GM12872 (cell line): Measurements from ENCODE around the gene CDK6.

Source experiments
- TF ChIP-seq, protein P1 (sequence below): IDR thresholded peaks from 3 replicates; pipeline ENCODE4 v1.5.1; 2011; ENCODE audit warnings: low read depth, mild to moderate bottlenecking, low read length, moderate library complexity; ENCODE audit not compliant: insufficient read depth

CDK6 gene

DNA sequence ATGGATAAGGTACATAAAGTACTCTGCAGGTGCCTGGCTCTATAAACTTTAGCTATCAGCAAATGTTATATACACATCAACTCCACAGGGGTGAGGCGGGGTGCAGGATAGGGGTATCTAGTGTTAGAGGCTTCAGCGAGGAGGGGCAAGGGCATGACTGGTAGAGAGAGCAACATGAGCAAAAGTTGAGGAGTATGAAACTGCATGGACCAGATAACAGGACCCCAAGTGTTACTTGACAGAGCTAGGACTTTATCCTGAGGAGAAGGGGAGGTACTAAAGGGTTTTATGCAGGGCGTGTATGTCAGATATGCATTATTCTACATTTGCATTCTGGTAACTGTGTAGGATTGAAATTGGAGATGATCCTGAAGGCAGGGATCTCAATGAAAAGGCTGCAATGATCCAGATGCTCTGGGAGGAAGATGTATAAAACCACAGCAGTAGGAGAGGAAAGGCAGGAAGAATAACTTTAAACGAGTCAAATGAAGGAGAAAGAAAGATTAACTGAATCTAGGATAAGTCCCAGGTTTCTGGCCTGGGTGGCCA lies 136.3 kb downstream of the CDK6 start:
- TF ChIP-seq, protein P1, sequence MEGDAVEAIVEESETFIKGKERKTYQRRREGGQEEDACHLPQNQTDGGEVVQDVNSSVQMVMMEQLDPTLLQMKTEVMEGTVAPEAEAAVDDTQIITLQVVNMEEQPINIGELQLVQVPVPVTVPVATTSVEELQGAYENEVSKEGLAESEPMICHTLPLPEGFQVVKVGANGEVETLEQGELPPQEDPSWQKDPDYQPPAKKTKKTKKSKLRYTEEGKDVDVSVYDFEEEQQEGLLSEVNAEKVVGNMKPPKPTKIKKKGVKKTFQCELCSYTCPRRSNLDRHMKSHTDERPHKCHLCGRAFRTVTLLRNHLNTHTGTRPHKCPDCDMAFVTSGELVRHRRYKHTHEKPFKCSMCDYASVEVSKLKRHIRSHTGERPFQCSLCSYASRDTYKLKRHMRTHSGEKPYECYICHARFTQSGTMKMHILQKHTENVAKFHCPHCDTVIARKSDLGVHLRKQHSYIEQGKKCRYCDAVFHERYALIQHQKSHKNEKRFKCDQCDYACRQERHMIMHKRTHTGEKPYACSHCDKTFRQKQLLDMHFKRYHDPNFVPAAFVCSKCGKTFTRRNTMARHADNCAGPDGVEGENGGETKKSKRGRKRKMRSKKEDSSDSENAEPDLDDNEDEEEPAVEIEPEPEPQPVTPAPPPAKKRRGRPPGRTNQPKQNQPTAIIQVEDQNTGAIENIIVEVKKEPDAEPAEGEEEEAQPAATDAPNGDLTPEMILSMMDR = no peak

DNA sequence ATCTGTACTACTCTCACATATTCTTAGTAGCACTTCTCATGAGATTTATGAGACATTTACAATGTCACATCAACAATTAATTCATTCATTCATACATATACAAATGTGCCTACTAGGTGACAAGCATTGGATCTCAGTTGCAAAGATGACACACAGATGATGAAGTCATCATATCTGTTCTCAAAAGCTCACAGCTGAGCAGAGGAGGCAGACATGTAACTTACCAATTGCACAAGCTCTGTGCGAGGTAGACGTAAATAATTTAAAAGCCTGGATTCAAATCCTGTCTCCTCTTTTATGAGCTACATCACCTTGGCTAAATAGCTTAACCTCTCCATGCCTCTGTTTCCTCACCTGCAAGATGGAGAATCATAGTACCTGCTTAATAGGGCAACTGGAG lies 136.8 kb downstream of the CDK6 start:
- TF ChIP-seq, protein P1 = no peak

DNA sequence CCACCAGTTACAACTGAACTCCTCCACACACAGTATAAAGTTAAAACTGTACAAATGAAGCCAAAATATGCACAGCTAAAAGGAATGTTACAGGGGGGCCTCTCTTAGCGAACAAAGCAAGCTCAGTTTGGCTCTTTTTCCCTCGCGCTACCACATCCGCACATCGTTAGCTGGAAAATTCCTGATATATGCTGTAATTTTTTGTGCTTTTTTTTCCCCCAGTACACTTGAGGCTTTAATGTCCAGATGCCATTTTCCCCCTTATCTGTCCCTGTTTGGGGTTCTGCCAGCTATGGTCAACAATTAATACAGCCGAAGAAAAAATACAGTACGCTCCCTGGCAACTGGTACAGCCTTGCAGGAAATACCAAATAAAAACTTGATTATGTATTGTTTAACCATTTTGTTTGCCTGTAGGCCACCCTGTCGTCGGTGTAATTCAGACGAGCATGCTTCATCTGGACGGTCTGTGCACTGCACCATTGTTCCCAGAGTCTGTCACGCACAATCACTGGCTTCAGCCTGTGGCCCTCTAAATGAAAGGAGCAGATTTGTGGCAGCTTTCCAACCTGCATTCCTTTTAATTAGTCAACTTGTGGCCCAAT lies 138.0 kb downstream of the CDK6 start:
- TF ChIP-seq, protein P1 = no peak

DNA sequence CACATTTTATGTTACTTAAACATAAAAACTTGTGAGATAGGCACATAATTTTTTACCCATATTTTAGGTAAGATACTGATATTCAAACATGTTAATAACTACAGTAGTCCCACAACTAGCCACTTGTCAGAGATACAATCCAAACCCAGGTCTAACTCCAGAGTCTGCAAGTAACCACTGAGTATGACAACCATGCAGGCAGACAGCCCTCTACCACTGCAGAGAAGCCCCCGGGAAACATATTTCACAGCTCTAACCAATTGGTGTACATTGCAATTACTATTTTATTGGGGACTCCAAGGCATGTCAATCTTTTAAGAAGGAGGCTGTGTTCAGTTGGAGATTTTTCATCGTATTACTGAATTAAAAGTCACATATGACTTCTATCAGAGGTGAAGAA lies 139.0 kb downstream of the CDK6 start:
- TF ChIP-seq, protein P1 = no peak

DNA sequence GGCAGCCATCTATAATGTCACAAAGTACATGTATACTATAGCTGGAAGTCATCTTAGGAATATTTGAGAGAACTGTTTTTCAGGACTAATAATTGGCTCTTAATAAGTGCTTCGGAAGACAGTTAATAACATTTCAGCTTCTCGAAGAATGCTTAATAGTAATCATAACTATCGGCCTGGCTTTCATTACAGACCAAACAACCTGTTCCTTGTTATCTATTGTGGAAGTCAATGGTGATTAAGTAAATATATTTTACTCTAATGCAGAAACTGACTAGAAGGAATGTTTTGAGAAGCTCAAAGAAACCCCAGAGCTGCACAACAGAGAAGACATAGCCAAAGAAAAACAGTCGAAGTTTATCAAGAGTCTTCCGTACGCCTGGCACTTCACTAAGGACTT lies 139.4 kb downstream of the CDK6 start:
- TF ChIP-seq, protein P1 = no peak

DNA sequence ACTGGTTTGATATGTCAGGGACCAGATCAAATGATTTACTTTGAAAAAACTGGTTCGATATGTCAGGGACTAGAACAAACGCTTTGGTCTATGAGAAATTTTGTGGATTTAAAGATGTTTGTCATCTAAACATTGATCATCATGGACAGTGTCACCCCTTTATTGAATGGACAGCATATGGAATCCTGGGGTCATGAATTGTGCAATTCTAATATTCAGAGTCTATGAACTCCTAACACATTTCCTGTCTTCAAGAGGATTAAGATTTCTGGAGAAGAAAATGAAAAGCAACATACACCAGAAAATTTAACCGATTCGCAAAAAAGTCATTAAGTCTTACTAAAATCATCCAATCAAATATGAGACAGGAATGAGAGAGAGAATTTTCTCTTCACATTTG lies 139.8 kb downstream of the CDK6 start:
- TF ChIP-seq, protein P1 = no peak

DNA sequence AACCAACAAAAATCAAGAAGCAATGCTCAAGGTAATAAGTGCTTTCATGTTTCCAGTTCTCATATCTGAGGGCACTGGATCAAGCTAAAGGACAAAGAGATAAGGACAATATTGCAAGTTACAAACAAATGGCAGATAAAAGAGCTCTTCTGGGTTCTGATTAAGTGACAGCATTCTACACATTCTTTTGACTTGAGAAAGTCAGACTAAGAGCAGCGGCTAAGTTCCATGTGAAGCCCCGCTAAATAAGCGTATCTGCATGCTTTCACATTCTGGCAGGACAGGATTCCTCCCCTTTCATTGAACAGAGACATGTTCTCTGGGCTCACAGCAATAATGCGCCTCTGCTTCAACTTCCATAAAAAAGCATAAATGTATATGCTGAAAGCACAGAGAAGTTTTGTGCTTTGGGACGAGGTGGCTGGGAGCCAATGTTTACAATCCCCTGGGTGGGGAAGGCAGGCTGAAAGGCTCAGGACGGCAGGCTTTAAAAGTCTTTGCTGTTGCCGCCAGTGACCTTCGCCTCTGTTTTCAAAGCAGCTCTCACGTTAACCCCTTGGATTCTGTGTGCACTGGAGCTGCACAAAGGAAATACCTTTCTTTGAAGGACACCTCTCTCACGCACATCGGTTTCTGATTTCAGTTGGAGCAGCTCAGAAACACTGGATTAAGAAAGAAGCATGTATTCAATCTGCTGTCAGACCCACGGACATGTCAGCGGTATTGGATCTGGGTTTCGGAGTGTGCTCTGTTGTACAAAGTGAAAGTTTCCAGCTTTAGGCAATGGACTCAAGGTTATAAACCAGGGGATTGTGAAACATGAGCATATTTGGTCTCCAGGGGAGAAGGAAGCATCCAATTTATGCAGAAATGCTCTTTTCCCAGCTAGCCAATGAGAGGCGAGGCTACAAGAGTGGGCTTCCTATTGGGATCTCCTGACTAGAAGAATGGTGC lies 140.8 kb downstream of the CDK6 start:
- TF ChIP-seq, protein P1 = no peak
